Retinal pigment epithelial cell (primary cell): ENCODE results near the gene NPPB.

Experiments used
- DNase-seq: peaks from one replicate; pipeline ENCODE4 v3.0.0-alpha.2; 2010; ENCODE audit warnings: low read depth
- H3K4me3 ChIP-seq: 2 replicates; pipeline ENCODE4 v1.5.1; 2011; ENCODE audit warnings: mild to moderate bottlenecking, low read length, control low read depth, moderate library complexity
- TF ChIP-seq, protein P1 (sequence below): conservative IDR thresholded peaks from 2 replicates; pipeline ENCODE4 v1.5.1; 2011; ENCODE audit warnings: low read depth, low read length, control low read depth, inconsistent platforms

The NPPB gene

GRCh38 chr1:11837767-11838348 is 20.9 kb downstream of the NPPB start:
- DNase-seq: no peak
- H3K4me3 ChIP-seq: no peak overlapping the region
- TF ChIP-seq, protein P1, sequence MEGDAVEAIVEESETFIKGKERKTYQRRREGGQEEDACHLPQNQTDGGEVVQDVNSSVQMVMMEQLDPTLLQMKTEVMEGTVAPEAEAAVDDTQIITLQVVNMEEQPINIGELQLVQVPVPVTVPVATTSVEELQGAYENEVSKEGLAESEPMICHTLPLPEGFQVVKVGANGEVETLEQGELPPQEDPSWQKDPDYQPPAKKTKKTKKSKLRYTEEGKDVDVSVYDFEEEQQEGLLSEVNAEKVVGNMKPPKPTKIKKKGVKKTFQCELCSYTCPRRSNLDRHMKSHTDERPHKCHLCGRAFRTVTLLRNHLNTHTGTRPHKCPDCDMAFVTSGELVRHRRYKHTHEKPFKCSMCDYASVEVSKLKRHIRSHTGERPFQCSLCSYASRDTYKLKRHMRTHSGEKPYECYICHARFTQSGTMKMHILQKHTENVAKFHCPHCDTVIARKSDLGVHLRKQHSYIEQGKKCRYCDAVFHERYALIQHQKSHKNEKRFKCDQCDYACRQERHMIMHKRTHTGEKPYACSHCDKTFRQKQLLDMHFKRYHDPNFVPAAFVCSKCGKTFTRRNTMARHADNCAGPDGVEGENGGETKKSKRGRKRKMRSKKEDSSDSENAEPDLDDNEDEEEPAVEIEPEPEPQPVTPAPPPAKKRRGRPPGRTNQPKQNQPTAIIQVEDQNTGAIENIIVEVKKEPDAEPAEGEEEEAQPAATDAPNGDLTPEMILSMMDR: no peak

DNA sequence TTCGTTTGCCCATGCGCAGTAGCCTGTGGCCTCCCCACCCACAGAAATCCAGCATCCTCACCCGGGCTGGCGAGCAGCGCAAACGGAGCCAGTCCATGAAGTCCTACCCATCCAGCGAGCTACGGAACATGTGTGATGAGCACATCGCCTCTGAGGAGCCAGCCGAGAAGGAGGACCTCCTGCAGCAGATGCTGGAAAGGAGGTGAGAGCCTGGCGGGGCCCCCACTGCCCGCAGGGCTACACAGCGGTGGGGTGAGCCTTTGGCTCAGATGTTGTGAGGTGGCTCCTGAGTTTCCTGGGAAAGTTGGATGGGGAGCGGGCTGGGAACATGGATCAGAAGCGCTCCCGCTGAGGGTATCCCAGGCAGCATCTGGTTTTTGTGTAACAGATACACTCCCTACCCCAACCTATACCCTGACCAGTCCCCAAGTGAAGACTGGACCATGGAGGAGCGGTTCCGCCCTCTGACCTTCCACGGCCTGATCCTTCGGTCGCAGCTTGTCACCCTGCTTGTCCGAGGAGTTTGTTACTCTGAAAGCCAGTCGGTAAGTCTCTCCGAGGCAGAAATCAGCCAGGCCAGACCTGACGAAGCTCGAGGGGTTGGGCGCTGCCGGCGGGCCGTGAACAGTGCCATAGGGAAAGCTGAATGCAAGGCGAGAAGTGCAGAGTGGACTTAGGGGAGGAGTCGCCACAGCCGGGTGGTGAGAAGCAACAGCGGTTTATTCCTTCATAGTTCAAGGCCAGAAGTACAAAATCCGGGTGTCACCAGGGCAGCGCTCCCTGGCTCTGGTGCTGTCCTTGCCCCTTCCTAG is 21.6 kb downstream of the NPPB start:
- no peak for DNase-seq
- TF ChIP-seq, protein P1: no peak
- no peak overlapping the region for H3K4me3 ChIP-seq

DNA sequence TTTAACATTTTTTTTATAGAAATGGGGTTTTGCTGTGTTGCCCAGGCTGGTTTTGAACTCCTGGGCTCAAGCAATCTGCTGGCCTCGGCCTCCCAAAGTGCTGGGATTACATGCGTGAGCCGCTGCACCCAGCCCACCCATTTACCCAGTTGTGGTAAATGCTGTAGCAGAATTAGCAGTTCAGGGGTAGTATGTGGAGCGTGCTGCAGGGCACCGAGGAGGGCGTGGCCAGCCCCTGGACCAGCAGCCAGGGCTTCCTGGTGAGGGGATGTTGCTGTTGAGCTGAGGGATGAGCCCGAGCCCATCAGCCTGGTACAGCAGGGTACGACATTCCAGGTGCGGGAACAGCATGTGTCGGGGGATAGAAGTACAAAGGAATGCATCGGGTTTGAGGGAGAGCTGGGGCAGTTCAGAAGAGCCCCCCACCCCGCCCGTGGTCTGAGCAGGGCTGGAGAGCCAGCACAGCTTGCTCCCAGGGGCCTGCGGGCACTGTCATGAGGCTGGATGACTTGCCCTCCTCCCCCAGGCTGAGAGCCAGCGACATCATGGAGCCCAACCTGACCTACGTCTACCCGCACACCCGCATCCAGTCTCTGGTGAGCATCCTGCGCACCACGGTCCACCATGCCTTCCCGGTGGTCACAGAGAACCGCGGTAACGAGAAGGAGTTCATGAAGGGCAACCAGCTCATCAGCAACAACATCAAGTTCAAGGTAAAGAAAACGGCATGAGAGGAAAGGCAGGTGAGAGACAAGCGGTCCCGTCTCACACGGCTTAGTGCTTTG is 23.1 kb downstream of the NPPB start:
- H3K4me3 ChIP-seq: no peak overlapping the region
- TF ChIP-seq, protein P1: no peak
- DNase-seq: no peak

DNA sequence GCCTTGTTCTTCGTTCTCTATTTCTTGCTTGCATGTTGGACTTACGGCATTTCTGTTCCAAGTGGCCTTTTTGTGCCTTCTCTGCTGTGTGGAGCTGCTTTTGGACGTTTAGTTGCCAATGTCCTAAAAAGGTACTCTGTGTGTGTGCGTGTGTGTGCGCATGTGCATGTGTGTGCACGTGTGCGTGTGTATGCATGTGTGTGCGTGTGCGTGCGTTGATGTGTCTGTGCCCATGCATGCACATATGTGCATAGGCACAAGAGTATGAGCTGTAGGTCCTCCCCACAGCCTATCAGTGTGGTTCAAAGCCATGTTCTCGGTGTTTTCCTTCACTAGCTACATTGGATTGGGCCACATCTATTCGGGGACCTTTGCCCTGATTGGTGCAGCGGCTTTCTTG is 24.8 kb downstream of the NPPB start:
- DNase-seq: no peak
- TF ChIP-seq, protein P1: no peak
- no peak overlapping the region for H3K4me3 ChIP-seq

- no peak for DNase-seq
- H3K4me3 ChIP-seq: no peak overlapping the region
- TF ChIP-seq, protein P1: no peak
Measured at GRCh38 chr1:11833497-11833896, 25.2 kb downstream of the NPPB start.

- TF ChIP-seq, protein P1: no peak
- DNase-seq: no peak
- no peak overlapping the region for H3K4me3 ChIP-seq
Measured at GRCh38 chr1:11831945-11832725, 26.6 kb downstream of the NPPB start.
